Upper lobe of left lung (tissue), 4 donors: Measurements from ENCODE around the gene CXCL8.

Experiments used
- POLR2A ChIP-seq, 4 donors: fragments of 450-650 bp; IDR thresholded peaks; one replicate each; pipeline ENCODE4 v1.5.1; 2016 to 2017; ENCODE audit warnings: antibody characterized with exemption in 4 of 4, mild to moderate bottlenecking in 2 of 4
- POLR2AphosphoS5 ChIP-seq, 2 donors: sonication (generic); formaldehyde crosslinking; IDR thresholded peaks; one replicate each; pipeline ENCODE4 v1.5.1; 2017; ENCODE audit warnings: antibody characterized with exemption in 2 of 2
- TF ChIP-seq, protein P1 (sequence below), 6 experiments: fragments of 450-650 bp in 4 of 6; fragments of 200-600 bp in 2 of 6; sonication (generic) in 2 of 6; IDR thresholded peaks; one replicate each; pipeline ENCODE4 v1.5.1; 2016 to 2019; ENCODE audit warnings: antibody characterized with exemption in 6 of 6

DNA sequence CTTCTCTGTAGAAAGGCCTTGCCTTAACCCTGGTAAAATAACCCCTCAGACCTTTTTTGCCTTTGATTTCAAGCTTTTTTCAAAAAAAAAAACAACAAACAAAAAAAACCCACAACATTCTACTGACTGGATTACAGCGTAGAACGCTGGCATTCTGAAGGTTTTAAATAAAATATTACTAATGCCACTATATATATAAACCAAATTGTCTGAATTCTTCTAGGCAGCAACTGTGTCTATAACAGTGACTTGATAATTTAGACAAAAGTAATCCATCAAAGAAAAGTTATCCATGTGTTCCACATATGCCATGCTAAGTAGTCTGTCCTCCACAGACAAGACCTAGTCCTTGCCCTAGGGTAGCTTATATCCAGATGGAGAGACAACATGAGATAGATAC, 33.6 kb upstream of the CXCL8 start:
- TF ChIP-seq, protein P1, sequence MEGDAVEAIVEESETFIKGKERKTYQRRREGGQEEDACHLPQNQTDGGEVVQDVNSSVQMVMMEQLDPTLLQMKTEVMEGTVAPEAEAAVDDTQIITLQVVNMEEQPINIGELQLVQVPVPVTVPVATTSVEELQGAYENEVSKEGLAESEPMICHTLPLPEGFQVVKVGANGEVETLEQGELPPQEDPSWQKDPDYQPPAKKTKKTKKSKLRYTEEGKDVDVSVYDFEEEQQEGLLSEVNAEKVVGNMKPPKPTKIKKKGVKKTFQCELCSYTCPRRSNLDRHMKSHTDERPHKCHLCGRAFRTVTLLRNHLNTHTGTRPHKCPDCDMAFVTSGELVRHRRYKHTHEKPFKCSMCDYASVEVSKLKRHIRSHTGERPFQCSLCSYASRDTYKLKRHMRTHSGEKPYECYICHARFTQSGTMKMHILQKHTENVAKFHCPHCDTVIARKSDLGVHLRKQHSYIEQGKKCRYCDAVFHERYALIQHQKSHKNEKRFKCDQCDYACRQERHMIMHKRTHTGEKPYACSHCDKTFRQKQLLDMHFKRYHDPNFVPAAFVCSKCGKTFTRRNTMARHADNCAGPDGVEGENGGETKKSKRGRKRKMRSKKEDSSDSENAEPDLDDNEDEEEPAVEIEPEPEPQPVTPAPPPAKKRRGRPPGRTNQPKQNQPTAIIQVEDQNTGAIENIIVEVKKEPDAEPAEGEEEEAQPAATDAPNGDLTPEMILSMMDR (IDR thresholded peaks at IDR 0.05): no peak
- no peak for TF ChIP-seq POLR2A (IDR thresholded peaks at IDR 0.05)
- no peak for TF ChIP-seq POLR2AphosphoS5 (IDR thresholded peaks at IDR 0.05)
